ENCODE data around the gene YIPF3.

DNA sequence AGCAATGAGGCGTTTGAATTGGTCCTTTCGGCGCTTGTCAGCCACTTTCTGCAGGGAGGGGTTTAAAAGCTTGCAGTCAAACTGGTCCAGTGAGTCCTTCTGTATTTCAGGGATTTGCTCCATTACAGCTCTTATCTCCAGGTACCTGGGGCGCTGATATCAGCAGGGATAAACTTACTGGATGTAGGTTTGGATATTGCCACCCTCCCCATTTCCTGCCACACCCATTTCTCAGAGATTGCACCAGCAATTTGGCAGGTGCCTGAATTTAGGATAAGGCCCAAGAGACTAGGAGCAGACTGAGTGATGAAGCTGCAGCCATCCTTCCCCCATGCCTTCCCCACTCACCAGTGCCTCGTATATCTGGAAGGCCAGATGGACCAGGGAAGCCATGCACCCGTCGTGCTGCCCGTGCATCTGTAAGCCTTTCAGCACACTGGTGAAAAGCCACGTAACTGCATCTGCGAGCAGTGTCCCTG lies 7.8 kb upstream of the YIPF3 start:
- TF ChIP-seq, protein P1, sequence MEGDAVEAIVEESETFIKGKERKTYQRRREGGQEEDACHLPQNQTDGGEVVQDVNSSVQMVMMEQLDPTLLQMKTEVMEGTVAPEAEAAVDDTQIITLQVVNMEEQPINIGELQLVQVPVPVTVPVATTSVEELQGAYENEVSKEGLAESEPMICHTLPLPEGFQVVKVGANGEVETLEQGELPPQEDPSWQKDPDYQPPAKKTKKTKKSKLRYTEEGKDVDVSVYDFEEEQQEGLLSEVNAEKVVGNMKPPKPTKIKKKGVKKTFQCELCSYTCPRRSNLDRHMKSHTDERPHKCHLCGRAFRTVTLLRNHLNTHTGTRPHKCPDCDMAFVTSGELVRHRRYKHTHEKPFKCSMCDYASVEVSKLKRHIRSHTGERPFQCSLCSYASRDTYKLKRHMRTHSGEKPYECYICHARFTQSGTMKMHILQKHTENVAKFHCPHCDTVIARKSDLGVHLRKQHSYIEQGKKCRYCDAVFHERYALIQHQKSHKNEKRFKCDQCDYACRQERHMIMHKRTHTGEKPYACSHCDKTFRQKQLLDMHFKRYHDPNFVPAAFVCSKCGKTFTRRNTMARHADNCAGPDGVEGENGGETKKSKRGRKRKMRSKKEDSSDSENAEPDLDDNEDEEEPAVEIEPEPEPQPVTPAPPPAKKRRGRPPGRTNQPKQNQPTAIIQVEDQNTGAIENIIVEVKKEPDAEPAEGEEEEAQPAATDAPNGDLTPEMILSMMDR (IDR thresholded peaks at IDR 0.05) = no peak
- no peak for TF ChIP-seq POLR2AphosphoS5 (IDR thresholded peaks at IDR 0.05)
